CD4-positive, CD25-positive, alpha-beta regulatory T cell (primary cell): ENCODE data around the gene PDCD2L. TPM values are rescaled to one million over a fixed set of nuclear protein-coding genes. Genes with fewer than 3 reads are reported as not detected.
A peak's percentile ranks its signal among the peaks of the same experiment; 100 is the strongest.

Source experiments
- ATAC-seq, 2 donors: fragments of 150-1000 bp; cut with Tn5 transposase; one replicate each; pipeline ENCODE4 v1.10.0; 2021; ENCODE audit warnings: low read depth in 2 of 2, moderate number of reproducible peaks in 2 of 2, moderate library complexity in 1 of 2
- DNase-seq, 3 donors: peaks; one replicate each; pipeline versions ENCODE4 v3.0.0 to v3.0.0-alpha.2; 2012 to 2022; ENCODE audit warnings: mixed read lengths in 1 of 3
- H3K27ac ChIP-seq: one replicate; pipeline ENCODE4 v1.7.0; 2013; ENCODE audit warnings: mild to moderate bottlenecking, low read length; ENCODE audit not compliant: insufficient read depth, poor library complexity, severe bottlenecking
- H3K27me3 ChIP-seq: one replicate; pipeline ENCODE4 v1.7.0; 2013; ENCODE audit warnings: low read length; ENCODE audit not compliant: control insufficient read depth, insufficient read depth
- H3K36me3 ChIP-seq: one replicate; pipeline ENCODE4 v1.7.0; 2013; ENCODE audit warnings: mild to moderate bottlenecking, low read length, moderate library complexity; ENCODE audit not compliant: control insufficient read depth, insufficient read depth
- H3K4me1 ChIP-seq: 2 replicates; pipeline ENCODE4 v1.7.0; 2013; ENCODE audit warnings: mild to moderate bottlenecking, low read length; ENCODE audit not compliant: insufficient read depth, control insufficient read depth, poor library complexity, severe bottlenecking
- H3K4me3 ChIP-seq: one replicate; pipeline ENCODE4 v1.7.0; 2013; ENCODE audit warnings: low read depth, mild to moderate bottlenecking, low read length, moderate library complexity
- H3K9me3 ChIP-seq, 2 experiments: 1 replicate in 1 of 2; 2 replicates in 1 of 2; pipeline ENCODE4 v1.7.0; 2013; ENCODE audit warnings: low read length in 2 of 2, mild to moderate bottlenecking in 1 of 2, moderate library complexity in 1 of 2; ENCODE audit not compliant: control insufficient read depth in 2 of 2
- H3K27ac Mint-ChIP-seq, 3 donors: one replicate each; pipeline ENCODE4 v1.8.0; 2020 to 2022; ENCODE audit warnings: mild to moderate bottlenecking in 3 of 3, mixed read lengths in 3 of 3, moderate library complexity in 2 of 3
- H3K27me3 Mint-ChIP-seq: one replicate; pipeline ENCODE4 v1.8.0; 2022; ENCODE audit warnings: mild to moderate bottlenecking, mixed read lengths
- H3K36me3 Mint-ChIP-seq: one replicate; pipeline ENCODE4 v1.8.0; 2020; ENCODE audit warnings: mixed read lengths
- H3K4me1 Mint-ChIP-seq, 4 donors: one replicate each; pipeline ENCODE4 v1.8.0; 2020 to 2022; ENCODE audit warnings: mixed read lengths in 4 of 4, mild to moderate bottlenecking in 1 of 4
- H3K4me3 Mint-ChIP-seq, 4 donors: one replicate each; pipeline ENCODE4 v1.8.0; 2020 to 2022; ENCODE audit warnings: mild to moderate bottlenecking in 4 of 4, mixed read lengths in 4 of 4, moderate library complexity in 3 of 4
- H3K9me3 Mint-ChIP-seq, 7 donors: one replicate each; pipeline ENCODE4 v1.8.0; 2020 to 2022; ENCODE audit warnings: mixed read lengths in 7 of 7, mild to moderate bottlenecking in 3 of 7, moderate library complexity in 2 of 7
- polyA plus RNA-seq, 4 donors: library from polyadenylated mRNA; unstranded; fragments of 300-500 nt; fragmentation: Illumina TruSeq; gene quantifications; one replicate each; pipeline ENCODE4 v1.2.3, GENCODE V29; 2021
- total RNA-seq: library from RNA; stranded (reverse); gene quantifications from one replicate; pipeline ENCODE4 v1.2.3, GENCODE V29; 2022

PDCD2L gene
- total and polyA plus RNA-seq, 5 donors from 2014 or later: 9.0 to 24.4 (median 20.4) TPM

DNA sequence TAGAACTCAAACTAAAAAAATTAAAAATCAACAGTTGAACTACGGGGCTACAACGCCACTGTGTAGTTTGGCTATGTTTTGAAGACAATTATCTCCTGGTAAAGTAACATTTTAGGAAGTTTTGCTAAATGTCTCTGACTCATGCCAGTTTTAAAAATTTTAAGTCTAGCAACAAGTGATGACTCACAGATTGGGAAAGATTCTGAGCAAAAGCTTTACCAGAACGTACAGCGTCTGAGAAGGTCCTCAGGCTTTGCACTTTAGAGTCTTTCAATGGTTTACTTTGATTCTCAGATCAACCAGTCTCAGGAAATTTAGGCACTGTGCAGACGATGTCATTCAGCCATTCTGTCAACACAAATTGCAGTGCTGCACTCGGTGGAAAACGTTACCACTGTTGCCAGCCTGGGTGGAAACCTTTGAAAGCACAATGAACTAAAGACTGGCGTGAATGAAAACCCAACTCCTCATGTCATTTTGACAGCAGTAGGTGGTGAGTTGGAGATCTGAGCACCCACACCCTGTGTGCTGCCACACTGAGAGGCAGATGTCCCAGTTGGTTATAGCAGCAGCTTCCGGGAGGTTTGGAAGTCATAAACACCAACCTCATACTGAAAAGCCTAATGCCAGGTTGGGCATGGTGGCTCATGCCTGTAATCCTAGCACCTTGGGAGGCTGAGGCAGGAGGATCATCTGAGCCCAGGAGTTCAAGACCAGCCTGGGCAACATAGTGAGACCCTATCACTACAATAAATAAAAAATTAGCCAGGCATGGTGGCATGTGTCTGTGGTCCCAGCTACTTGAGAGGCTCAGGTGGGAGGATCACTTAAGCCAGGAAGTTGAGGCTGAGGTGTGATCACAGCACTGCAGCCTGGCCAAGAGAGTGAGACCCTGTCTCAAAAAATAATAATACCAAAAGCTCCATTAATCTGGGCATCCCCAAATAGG is 71.1 kb downstream of the PDCD2L start:
- ATAC-seq: peak; percentile 20 to 42
- peaks cover 26% of the 10 kb centered on the region for H3K36me3 ChIP-seq
- peaks cover 0 to 4% (median 1%) of the 10 kb centered on the region in 4 donors for H3K4me1 Mint-ChIP-seq
- no peak overlapping the region for H3K4me3 ChIP-seq
- H3K27ac Mint-ChIP-seq: peak overlapping the region in 1 of 3 donors; percentile 71
- peaks cover 2% of the 10 kb centered on the region for H3K27me3 ChIP-seq
- no peaks in the 10 kb centered on the region for H3K4me1 ChIP-seq
- DNase-seq: peak in 1 of 3 donors; percentile 10
- peaks cover 10% of the 10 kb centered on the region for H3K27me3 Mint-ChIP-seq
- H3K9me3 Mint-ChIP-seq: no peaks in the 10 kb centered on the region
- H3K36me3 Mint-ChIP-seq: peaks cover 24% of the 10 kb centered on the region
- H3K4me3 Mint-ChIP-seq: no peak overlapping the region
- no peaks in the 10 kb centered on the region for H3K9me3 ChIP-seq
- no peak overlapping the region for H3K27ac ChIP-seq

Other genes starting within 250 kb of the PDCD2L start
- gene LSM14A, start 231.9 kb upstream of the PDCD2L start, total RNA-seq: 162 TPM
- gene LSM14A, start 231.9 kb upstream of the PDCD2L start, polyA plus RNA-seq: 100 to 1,000 TPM; 133 to 175 (median 147) TPM
- 47.4 TPM for gene GARRE1, start 149.8 kb upstream of the PDCD2L start, total RNA-seq
- 1 to 10 TPM; 3.2 to 6.6 (median 4.5) TPM for gene GARRE1, start 149.8 kb upstream of the PDCD2L start, polyA plus RNA-seq
- 116 TPM for gene GPI, start 39.2 kb upstream of the PDCD2L start, total RNA-seq
- 100 to 1,000 TPM; 141 to 148 (median 144) TPM for gene GPI, start 39.2 kb upstream of the PDCD2L start, polyA plus RNA-seq
- gene UBA2, start 24.0 kb downstream of the PDCD2L start, total RNA-seq: 70.3 TPM
- gene UBA2, start 24.0 kb downstream of the PDCD2L start, polyA plus RNA-seq: 10 to 100 TPM; 72.1 to 93.0 (median 82.7) TPM
- 0.27 TPM for gene WTIP, start 77.4 kb downstream of the PDCD2L start, total RNA-seq
- not detected for gene WTIP, start 77.4 kb downstream of the PDCD2L start, polyA plus RNA-seq